ENCODE results near the gene FRYL.
"Not testable (repeated sequence)": the region's sequence is repeated elsewhere in the genome, so short reads cannot be mapped to it uniquely, and the experiment has no call there.

The FRYL gene

GRCh38 chr4:48653217-48654014 lies 126.7 kb downstream of the FRYL start:
- no peak for DNase-seq

GRCh38 chr4:48651914-48652313 lies 128.2 kb downstream of the FRYL start:
- DNase-seq = no peak

GRCh38 chr4:48649505-48649904 lies 130.6 kb downstream of the FRYL start:
- no peak for DNase-seq

- DNase-seq = no peak
Measured at GRCh38 chr4:48645225-48645794, 134.8 kb downstream of the FRYL start.

GRCh38 chr4:48642421-48643374 lies 137.4 kb downstream of the FRYL start:
- no peak for DNase-seq

- no peak for DNase-seq
Measured at GRCh38 chr4:48641401-48641800, 138.7 kb downstream of the FRYL start.

- DNase-seq = no peak
Measured at GRCh38 chr4:48640699-48641098, 139.4 kb downstream of the FRYL start.

GRCh38 chr4:48640225-48640624 lies 139.9 kb downstream of the FRYL start:
- no peak for DNase-seq

- no peak for DNase-seq
Measured at GRCh38 chr4:48639807-48640206, 140.3 kb downstream of the FRYL start.

- DNase-seq = not testable (repeated sequence)
Measured at GRCh38 chr4:48638586-48638985, 141.5 kb downstream of the FRYL start.

GRCh38 chr4:48636911-48637310 lies 143.2 kb downstream of the FRYL start:
- no peak for DNase-seq

GRCh38 chr4:48635980-48636379 lies 144.1 kb downstream of the FRYL start:
- DNase-seq = no peak

GRCh38 chr4:48635310-48635709 lies 144.8 kb downstream of the FRYL start:
- no peak for DNase-seq

GRCh38 chr4:48634688-48635308 lies 145.3 kb downstream of the FRYL start:
- no peak for DNase-seq

- no peak for DNase-seq
Measured at GRCh38 chr4:48633657-48634056, 146.4 kb downstream of the FRYL start.

GRCh38 chr4:48629458-48629857 lies 150.6 kb downstream of the FRYL start:
- no peak for DNase-seq

GRCh38 chr4:48623182-48623780 lies 156.8 kb downstream of the FRYL start:
- no peak for DNase-seq

GRCh38 chr4:48620831-48621230 lies 159.2 kb downstream of the FRYL start:
- no peak for DNase-seq

- no peak for DNase-seq
Measured at GRCh38 chr4:48620093-48620492, 160.0 kb downstream of the FRYL start.

GRCh38 chr4:48604527-48604926 lies 175.6 kb downstream of the FRYL start:
- DNase-seq = no peak

GRCh38 chr4:48604041-48604440 lies 176.0 kb downstream of the FRYL start:
- no peak for DNase-seq

- DNase-seq = no peak
Measured at GRCh38 chr4:48603366-48604003, 176.6 kb downstream of the FRYL start.
